ENCODE measurements around the gene ATP5PD. TPM values are rescaled to one million over a fixed set of nuclear protein-coding genes. Genes with fewer than 3 reads are reported as not detected.

The ATP5PD gene
- total and polyA plus RNA-seq, 2 of the 13 experiments (the other 11 are each of a cell fraction or from before 2014, with no cell fraction given), result 158 to 428 TPM

DNA sequence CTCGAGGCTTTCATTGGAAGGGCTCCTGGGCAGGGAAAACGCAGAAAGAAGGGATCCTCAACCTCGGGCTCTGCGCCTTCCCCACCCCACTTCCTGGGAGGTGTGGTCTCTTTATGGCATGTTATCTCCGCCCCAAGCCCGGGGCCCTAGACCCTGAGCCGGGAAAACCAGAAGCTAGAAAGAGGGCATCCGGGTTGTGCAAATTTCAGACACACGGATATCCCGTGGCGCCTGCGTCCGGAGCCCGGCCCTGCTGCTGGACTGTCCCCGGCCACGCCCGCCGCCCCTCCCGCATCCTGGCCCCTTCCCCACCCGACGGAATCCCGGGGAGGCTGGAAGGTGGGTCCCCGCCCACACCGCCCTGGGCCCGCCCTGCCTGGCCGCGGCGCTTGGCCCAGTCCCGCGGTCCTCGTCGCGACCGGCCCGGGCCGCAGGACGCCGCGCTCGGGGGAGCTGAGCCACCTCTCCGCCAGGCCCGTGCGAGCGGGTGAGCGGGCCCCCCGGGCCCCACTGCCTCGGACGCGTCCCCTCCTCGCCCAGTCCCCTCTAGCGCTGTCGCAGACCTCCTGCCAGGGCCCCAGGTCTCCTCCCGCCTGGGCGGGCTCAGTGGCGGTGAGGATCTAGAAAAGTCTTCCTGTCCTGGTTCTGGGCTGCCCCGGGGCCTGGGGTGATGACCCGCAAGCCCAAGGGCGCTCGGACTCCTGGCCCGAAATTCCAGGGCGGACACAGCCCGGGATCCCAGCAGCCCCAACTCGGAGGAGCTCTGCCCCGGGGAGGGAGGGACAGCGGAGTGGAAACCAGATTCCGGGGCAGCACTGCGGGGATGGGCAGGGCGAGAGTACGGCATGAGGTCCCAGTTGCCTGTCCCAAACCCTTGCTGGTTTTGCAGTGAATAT lies 41.0 kb upstream of the ATP5PD start, which contains the start of gene SLC16A5 (continued):
- TF ChIP-seq, protein P1, sequence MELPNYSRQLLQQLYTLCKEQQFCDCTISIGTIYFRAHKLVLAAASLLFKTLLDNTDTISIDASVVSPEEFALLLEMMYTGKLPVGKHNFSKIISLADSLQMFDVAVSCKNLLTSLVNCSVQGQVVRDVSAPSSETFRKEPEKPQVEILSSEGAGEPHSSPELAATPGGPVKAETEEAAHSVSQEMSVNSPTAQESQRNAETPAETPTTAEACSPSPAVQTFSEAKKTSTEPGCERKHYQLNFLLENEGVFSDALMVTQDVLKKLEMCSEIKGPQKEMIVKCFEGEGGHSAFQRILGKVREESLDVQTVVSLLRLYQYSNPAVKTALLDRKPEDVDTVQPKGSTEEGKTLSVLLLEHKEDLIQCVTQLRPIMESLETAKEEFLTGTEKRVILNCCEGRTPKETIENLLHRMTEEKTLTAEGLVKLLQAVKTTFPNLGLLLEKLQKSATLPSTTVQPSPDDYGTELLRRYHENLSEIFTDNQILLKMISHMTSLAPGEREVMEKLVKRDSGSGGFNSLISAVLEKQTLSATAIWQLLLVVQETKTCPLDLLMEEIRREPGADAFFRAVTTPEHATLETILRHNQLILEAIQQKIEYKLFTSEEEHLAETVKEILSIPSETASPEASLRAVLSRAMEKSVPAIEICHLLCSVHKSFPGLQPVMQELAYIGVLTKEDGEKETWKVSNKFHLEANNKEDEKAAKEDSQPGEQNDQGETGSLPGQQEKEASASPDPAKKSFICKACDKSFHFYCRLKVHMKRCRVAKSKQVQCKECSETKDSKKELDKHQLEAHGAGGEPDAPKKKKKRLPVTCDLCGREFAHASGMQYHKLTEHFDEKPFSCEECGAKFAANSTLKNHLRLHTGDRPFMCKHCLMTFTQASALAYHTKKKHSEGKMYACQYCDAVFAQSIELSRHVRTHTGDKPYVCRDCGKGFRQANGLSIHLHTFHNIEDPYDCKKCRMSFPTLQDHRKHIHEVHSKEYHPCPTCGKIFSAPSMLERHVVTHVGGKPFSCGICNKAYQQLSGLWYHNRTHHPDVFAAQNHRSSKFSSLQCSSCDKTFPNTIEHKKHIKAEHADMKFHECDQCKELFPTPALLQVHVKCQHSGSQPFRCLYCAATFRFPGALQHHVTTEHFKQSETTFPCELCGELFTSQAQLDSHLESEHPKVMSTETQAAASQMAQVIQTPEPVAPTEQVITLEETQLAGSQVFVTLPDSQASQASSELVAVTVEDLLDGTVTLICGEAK (IDR thresholded peaks at IDR 0.05), result no peak
- TF ChIP-seq, protein P1 (CRISPR knock-in tag; IDR thresholded peaks at IDR 0.05), result no peak
- TF ChIP-seq CBX1 (IDR thresholded peaks at IDR 0.05; ENCODE audit: low read depth) (peak; percentile 57), NONO (IDR thresholded peaks at IDR 0.05) (no peak), NONO (CRISPR knock-in tag; conservative IDR thresholded peaks at IDR 0.05) (0 out of 2 replicates have a peak, but pooled peaks have one; percentile 56), ZFAT (CRISPR knock-in tag; conservative IDR thresholded peaks at IDR 0.05) (no peak), ZNF383 (CRISPR knock-in tag; IDR thresholded peaks at IDR 0.05; ENCODE audit: borderline replicate concordance) (no peak), ZFP36L2 (CRISPR knock-in tag; IDR thresholded peaks at IDR 0.05) (no peak), KMT2B (CRISPR knock-in tag; IDR thresholded peaks at IDR 0.05) (peak; percentile 25; the same call in 1 of the 2 replicates), KDM4B (CRISPR knock-in tag; IDR thresholded peaks at IDR 0.05) (no peak), MAFG (CRISPR knock-in tag; IDR thresholded peaks at IDR 0.05) (no peak), POLR2G (IDR thresholded peaks at IDR 0.05; ENCODE audit: low read depth, low read length) (peak; percentile 44)
- TF ChIP-seq, protein P2, sequence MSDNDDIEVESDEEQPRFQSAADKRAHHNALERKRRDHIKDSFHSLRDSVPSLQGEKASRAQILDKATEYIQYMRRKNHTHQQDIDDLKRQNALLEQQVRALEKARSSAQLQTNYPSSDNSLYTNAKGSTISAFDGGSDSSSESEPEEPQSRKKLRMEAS (IDR thresholded peaks at IDR 0.05), result peak; percentile 41
- TF ChIP-seq, protein P3, sequence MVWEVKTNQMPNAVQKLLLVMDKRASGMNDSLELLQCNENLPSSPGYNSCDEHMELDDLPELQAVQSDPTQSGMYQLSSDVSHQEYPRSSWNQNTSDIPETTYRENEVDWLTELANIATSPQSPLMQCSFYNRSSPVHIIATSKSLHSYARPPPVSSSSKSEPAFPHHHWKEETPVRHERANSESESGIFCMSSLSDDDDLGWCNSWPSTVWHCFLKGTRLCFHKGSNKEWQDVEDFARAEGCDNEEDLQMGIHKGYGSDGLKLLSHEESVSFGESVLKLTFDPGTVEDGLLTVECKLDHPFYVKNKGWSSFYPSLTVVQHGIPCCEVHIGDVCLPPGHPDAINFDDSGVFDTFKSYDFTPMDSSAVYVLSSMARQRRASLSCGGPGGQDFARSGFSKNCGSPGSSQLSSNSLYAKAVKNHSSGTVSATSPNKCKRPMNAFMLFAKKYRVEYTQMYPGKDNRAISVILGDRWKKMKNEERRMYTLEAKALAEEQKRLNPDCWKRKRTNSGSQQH (CRISPR knock-in tag; IDR thresholded peaks at IDR 0.05; ENCODE audit: low read depth), result no peak
- TF ChIP-seq, protein P4, sequence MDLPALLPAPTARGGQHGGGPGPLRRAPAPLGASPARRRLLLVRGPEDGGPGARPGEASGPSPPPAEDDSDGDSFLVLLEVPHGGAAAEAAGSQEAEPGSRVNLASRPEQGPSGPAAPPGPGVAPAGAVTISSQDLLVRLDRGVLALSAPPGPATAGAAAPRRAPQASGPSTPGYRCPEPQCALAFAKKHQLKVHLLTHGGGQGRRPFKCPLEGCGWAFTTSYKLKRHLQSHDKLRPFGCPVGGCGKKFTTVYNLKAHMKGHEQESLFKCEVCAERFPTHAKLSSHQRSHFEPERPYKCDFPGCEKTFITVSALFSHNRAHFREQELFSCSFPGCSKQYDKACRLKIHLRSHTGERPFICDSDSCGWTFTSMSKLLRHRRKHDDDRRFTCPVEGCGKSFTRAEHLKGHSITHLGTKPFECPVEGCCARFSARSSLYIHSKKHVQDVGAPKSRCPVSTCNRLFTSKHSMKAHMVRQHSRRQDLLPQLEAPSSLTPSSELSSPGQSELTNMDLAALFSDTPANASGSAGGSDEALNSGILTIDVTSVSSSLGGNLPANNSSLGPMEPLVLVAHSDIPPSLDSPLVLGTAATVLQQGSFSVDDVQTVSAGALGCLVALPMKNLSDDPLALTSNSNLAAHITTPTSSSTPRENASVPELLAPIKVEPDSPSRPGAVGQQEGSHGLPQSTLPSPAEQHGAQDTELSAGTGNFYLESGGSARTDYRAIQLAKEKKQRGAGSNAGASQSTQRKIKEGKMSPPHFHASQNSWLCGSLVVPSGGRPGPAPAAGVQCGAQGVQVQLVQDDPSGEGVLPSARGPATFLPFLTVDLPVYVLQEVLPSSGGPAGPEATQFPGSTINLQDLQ (CRISPR knock-in tag; IDR thresholded peaks at IDR 0.05), result no peak
